HepG2 (cell line): ENCODE data around the gene OGFOD3. TPM values are rescaled to one million over a fixed set of nuclear protein-coding genes. Genes with fewer than 3 reads are reported as not detected.

Source experiments
- ETV6 ChIP-seq: sonication (generic); formaldehyde crosslinking; conservative IDR thresholded peaks from 2 replicates; pipeline ENCODE4 v1.4.0; 2020; ENCODE audit warnings: missing genetic modification reagents
- GMEB2 ChIP-seq: IDR thresholded peaks from 2 replicates; pipeline ENCODE4 v1.6.1; 2016; ENCODE audit warnings: missing biosample characterization, missing genetic modification reagents, low read depth
- ZEB1 ChIP-seq: IDR thresholded peaks from 2 replicates; pipeline ENCODE4 v1.6.1; 2012; ENCODE audit warnings: mild to moderate bottlenecking, low read depth, inconsistent platforms; ENCODE audit not compliant: insufficient replicate concordance
- ZNF484 ChIP-seq: sonication (generic); formaldehyde crosslinking; IDR thresholded peaks from 2 replicates; pipeline ENCODE4 v1.5.1; 2020; ENCODE audit warnings: mild to moderate bottlenecking, low read depth, missing genetic modification reagents, borderline replicate concordance
- ZNF614 ChIP-seq: IDR thresholded peaks from 2 replicates; pipeline ENCODE4 v1.6.1; 2018; ENCODE audit warnings: missing biosample characterization, missing genetic modification reagents, inconsistent platforms, borderline replicate concordance
- ZNF652 ChIP-seq: IDR thresholded peaks from 2 replicates; pipeline ENCODE4 v1.6.1; 2016; ENCODE audit warnings: low read depth, borderline replicate concordance
- ZNF687 ChIP-seq: sonication (generic); formaldehyde crosslinking; IDR thresholded peaks from 2 replicates; pipeline ENCODE4 v1.5.1; 2020; ENCODE audit warnings: mild to moderate bottlenecking, missing genetic modification reagents, moderate library complexity
- ZSCAN12 ChIP-seq: sonication (generic); formaldehyde crosslinking; IDR thresholded peaks from 2 replicates; pipeline ENCODE4 v1.9.0; 2021; ENCODE audit warnings: mild to moderate bottlenecking, missing genetic modification reagents
- polyA plus RNA-seq, 8 experiments: library from polyadenylated mRNA; depleted of rRNA in 3 of 8; stranded (reverse) in 7 of 8; unstranded in 1 of 8; fragments of >200 nt; fragmentation: Illumina TruSeq in 4 of 8; extraction: Trizol in 4 of 8; gene quantifications; 2 replicates each; pipeline versions ENCODE4 v1.2.1 to v1.2.3, GENCODE V29; 2011 to 2016; ENCODE audit warnings: low read depth in 4 of 8, missing spikeins in 1 of 8, mixed read lengths in 1 of 8; ENCODE audit not compliant: insufficient read depth in 1 of 8
- total RNA-seq, 5 experiments: library from RNA; depleted of rRNA; stranded (reverse); fragments of >200 nt; fragmentation: Illumina TruSeq; extraction: Trizol; gene quantifications; 2 replicates each; pipeline ENCODE4 v1.2.3, GENCODE V29; 2016; ENCODE audit warnings: low read depth in 1 of 5
- TF ChIP-seq, protein P1 (sequence below): IDR thresholded peaks from 2 replicates; pipeline ENCODE4 v1.6.1; 2012; ENCODE audit warnings: low read depth, low read length, improper control_type of control experiment
- TF ChIP-seq, protein P2 (sequence below): sonication (generic); formaldehyde crosslinking; IDR thresholded peaks from 2 replicates; pipeline ENCODE4 v1.5.0; 2020; ENCODE audit warnings: missing genetic modification reagents, mild to moderate bottlenecking, borderline replicate concordance

The OGFOD3 gene
- total and polyA plus RNA-seq, 2 of the 13 experiments (the other 11 are each of a cell fraction or from before 2014, with no cell fraction given) = 40.0 to 42.1 TPM

- TF ChIP-seq ZNF687 (CRISPR knock-in tag) = peak; percentile 67
- TF ChIP-seq, protein P1, sequence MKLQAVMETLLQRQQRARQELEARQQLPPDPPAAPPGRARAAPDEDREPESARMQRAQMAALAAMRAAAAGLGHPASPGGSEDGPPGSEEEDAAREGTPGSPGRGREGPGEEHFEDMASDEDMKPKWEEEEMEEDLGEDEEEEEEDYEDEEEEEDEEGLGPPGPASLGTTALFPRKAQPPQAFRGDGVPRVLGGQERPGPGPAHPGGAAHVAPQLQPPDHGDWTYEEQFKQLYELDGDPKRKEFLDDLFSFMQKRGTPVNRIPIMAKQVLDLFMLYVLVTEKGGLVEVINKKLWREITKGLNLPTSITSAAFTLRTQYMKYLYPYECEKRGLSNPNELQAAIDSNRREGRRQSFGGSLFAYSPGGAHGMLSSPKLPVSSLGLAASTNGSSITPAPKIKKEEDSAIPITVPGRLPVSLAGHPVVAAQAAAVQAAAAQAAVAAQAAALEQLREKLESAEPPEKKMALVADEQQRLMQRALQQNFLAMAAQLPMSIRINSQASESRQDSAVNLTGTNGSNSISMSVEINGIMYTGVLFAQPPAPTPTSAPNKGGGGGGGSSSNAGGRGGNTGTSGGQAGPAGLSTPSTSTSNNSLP = peak; percentile 34; the same call in 1 of the 2 replicates
- TF ChIP-seq ZNF614 (CRISPR knock-in tag) = no peak
- no peak for TF ChIP-seq ZSCAN12 (CRISPR knock-in tag)
- TF ChIP-seq GMEB2 = no peak
- no peak for TF ChIP-seq ZEB1
- TF ChIP-seq ETV6 (CRISPR knock-in tag) = no peak
- no peak for TF ChIP-seq ZNF484 (CRISPR knock-in tag)
- TF ChIP-seq, protein P2, sequence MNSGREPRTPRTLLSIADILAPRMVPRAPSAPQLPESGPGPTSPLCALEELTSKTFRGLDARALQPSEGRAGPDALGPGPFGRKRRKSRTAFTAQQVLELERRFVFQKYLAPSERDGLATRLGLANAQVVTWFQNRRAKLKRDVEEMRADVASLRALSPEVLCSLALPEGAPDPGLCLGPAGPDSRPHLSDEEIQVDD = no peak
- TF ChIP-seq ZNF652 (CRISPR knock-in tag) = peak; percentile 37; the same call in 1 of the 2 replicates
These were observed 50.5 kb downstream of the OGFOD3 start (continued) for GRCh38 chr17:82367724-82368524.
